Vagina (tissue), 2 donors: ENCODE measurements around the gene SMIM35.

Experiments used
- POLR2AphosphoS5 ChIP-seq, 2 donors: sonication (generic); formaldehyde crosslinking; IDR thresholded peaks; one replicate each; pipeline ENCODE4 v1.9.0; 2017; ENCODE audit warnings: antibody characterized with exemption in 2 of 2, mild to moderate bottlenecking in 2 of 2, low read depth in 1 of 2; ENCODE audit not compliant: insufficient read depth in 1 of 2
- TF ChIP-seq, protein P1 (sequence below), 3 experiments: fragments of 450-650 bp in 2 of 3; fragments of 200-600 bp in 1 of 3; sonication (generic) in 1 of 3; IDR thresholded peaks; one replicate each; pipeline ENCODE4 v1.5.1; 2017 to 2019; ENCODE audit warnings: antibody characterized with exemption in 3 of 3, mild to moderate bottlenecking in 2 of 3, moderate library complexity in 2 of 3

DNA sequence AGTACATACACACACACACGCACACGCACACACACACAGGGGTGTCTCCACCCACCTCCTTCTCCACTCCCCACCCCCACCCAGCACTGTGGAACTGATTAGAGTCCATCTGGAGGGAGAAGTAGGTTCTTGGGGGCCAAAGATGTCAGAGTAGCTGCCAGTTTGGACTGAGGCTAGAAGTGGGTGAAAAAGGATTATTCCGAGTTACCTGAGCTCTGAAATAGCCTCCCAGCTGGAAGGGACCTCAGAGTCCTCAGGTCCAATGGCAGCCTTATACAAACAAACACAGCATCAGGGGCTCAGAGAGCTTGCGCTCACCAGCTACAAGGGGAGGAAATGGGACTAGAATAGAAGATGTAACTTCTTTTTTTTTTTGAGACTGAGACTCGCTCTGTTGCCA lies 79.7 kb downstream of the SMIM35 start:
- no peak for TF ChIP-seq POLR2AphosphoS5 (IDR thresholded peaks at IDR 0.05; ENCODE audit: insufficient read depth in 1 of 2, low read depth in 1 of 2)
- TF ChIP-seq, protein P1, sequence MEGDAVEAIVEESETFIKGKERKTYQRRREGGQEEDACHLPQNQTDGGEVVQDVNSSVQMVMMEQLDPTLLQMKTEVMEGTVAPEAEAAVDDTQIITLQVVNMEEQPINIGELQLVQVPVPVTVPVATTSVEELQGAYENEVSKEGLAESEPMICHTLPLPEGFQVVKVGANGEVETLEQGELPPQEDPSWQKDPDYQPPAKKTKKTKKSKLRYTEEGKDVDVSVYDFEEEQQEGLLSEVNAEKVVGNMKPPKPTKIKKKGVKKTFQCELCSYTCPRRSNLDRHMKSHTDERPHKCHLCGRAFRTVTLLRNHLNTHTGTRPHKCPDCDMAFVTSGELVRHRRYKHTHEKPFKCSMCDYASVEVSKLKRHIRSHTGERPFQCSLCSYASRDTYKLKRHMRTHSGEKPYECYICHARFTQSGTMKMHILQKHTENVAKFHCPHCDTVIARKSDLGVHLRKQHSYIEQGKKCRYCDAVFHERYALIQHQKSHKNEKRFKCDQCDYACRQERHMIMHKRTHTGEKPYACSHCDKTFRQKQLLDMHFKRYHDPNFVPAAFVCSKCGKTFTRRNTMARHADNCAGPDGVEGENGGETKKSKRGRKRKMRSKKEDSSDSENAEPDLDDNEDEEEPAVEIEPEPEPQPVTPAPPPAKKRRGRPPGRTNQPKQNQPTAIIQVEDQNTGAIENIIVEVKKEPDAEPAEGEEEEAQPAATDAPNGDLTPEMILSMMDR (IDR thresholded peaks at IDR 0.05): no peak
